Mammary epithelial cell (primary cell): ENCODE results near the gene SKIC2.

ENCODE experiments used
- CTCF ChIP-seq, 2 donors: IDR thresholded peaks in 1 of 2; conservative IDR thresholded peaks in 1 of 2; 2 replicates each; pipeline ENCODE4 v1.5.1; 2011 to 2012; ENCODE audit warnings: inconsistent platforms in 2 of 2, low read length in 2 of 2, mild to moderate bottlenecking in 2 of 2, control low read depth in 1 of 2, low read depth in 1 of 2; ENCODE audit not compliant: insufficient read depth in 1 of 2; ENCODE audit errors: extremely low read depth in 1 of 2
- EZH2 ChIP-seq: IDR thresholded peaks from 2 replicates; pipeline ENCODE4 v1.6.1; 2012; ENCODE audit warnings: low read length, inconsistent platforms, borderline replicate concordance

- TF ChIP-seq CTCF (conservative IDR thresholded peaks at IDR 0.05 in 1 of 2, IDR thresholded peaks at IDR 0.05 in 1 of 2; ENCODE audit: extremely low read depth in 1 of 2, insufficient read depth in 1 of 2, low read depth in 1 of 2, low read length in 2 of 2): no peak
- TF ChIP-seq EZH2: no peak
Measured at GRCh38 chr6:31948753-31949413, 10.1 kb upstream of the SKIC2 start.
